Gastrocnemius medialis (tissue), 4 donors: ENCODE results near the gene B3GALT5. TPM values are rescaled to one million over a fixed set of nuclear protein-coding genes. Genes with fewer than 3 reads are reported as not detected.

Experiments
- ATAC-seq, 2 donors: fragments of 150-250 bp; one replicate each; pipeline ENCODE4 v1.9.1; 2016
- DNase-seq, 2 donors: peaks; one replicate each; pipeline ENCODE4 v3.0.0-alpha.2; 2019
- H3K27ac ChIP-seq, 4 donors: fragments of 200-600 bp; sonication (generic); 1 replicate in 1 of 4; 2 replicates in 3 of 4; pipeline ENCODE4 v1.5.1; 2016 to 2018; ENCODE audit warnings: mild to moderate bottlenecking in 2 of 4, moderate library complexity in 1 of 4
- H3K27me3 ChIP-seq, 3 donors: fragments of 200-600 bp; sonication (generic) in 2 of 3; 1 replicate in 1 of 3; 2 replicates in 2 of 3; pipeline versions ENCODE4 v1.5.1 to v1.6.0; 2016 to 2019; ENCODE audit warnings: mild to moderate bottlenecking in 1 of 3, moderate library complexity in 1 of 3
- H3K36me3 ChIP-seq, 2 donors: fragments of 200-600 bp; sonication (generic) in 1 of 2; one replicate each; pipeline ENCODE4 v1.5.1; 2017 to 2018
- H3K4me1 ChIP-seq, 2 donors: fragments of 200-600 bp; sonication (generic) in 1 of 2; one replicate each; pipeline ENCODE4 v1.5.1; 2016 to 2017; ENCODE audit warnings: mild to moderate bottlenecking in 2 of 2
- H3K4me3 ChIP-seq, 4 donors: fragments of 200-600 bp; sonication (generic) in 3 of 4; 1 replicate in 1 of 4; 2 replicates in 3 of 4; pipeline ENCODE4 v1.5.1; 2016 to 2019; ENCODE audit warnings: mild to moderate bottlenecking in 2 of 4
- H3K9me3 ChIP-seq, 3 donors: fragments of 200-600 bp; sonication (generic) in 2 of 3; 1 replicate in 1 of 3; 2 replicates in 2 of 3; pipeline ENCODE4 v1.5.1; 2016 to 2019
- POLR2A ChIP-seq, 2 donors: fragments of 450-650 bp; IDR thresholded peaks; one replicate each; pipeline ENCODE4 v1.6.1; 2017; ENCODE audit warnings: antibody characterized with exemption in 2 of 2, mild to moderate bottlenecking in 2 of 2, moderate library complexity in 2 of 2
- in situ Hi-C, 4 donors: fragments of 200-750 bp; cut with MboI; loops; one replicate each; pipeline versions ENCODE4 v1.15.0 to v1.8.0; 2017; ENCODE audit warnings: low sequenced_read_pairs in 4 of 4
- intact Hi-C: fragments of 100-400 bp; cut with DNase I; formaldehyde crosslinking; loops from one replicate; pipeline ENCODE4 v1.15.1; 2023; ENCODE audit warnings: low total_unique reads
- total RNA-seq, 4 donors: library from RNA; depleted of rRNA; stranded (reverse); fragments of >200 nt; gene quantifications; one replicate each; pipeline versions ENCODE4 v1.1.0 to v1.2.3, GENCODE V29; 2016
- TF ChIP-seq, protein P1 (sequence below), 5 experiments: fragments of 450-650 bp in 3 of 5; fragments of 200-600 bp in 2 of 5; sonication (generic) in 2 of 5; IDR thresholded peaks in 4 of 5; conservative IDR thresholded peaks in 1 of 5; 1 replicate in 4 of 5; 2 replicates in 1 of 5; pipeline ENCODE4 v1.5.1; 2016 to 2019; ENCODE audit warnings: antibody characterized with exemption in 5 of 5, mild to moderate bottlenecking in 3 of 5, moderate library complexity in 3 of 5

The B3GALT5 gene
- total RNA-seq, 4 donors from 2014 or later, result 0.02 to 1.3 TPM; not detected in 2

DNA sequence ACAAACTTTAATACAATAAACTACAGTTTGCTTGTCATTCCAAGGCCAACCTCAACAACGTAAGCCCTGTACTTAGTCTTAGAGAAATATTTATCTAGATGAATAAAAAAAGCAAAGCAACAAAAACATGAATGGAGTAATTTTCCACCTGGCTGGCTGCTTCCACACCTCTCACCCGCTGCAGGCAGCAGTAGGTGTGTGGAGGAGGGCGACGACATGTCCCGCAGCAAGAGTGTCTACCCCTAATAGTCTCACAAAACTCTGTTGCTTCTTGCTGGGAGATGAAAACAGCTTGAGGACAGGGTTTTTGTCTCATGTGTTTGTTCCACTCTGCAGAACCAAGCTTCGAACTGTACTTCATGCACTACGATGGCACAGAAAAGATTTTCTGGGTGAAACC is 83.5 kb downstream of the B3GALT5 start:
- Histone ChIP-seq H3K27ac (no peak overlapping the region), H3K4me1 (no peaks in the 10 kb centered on the region), H3K36me3 (no peaks in the 10 kb centered on the region), H3K27me3 (no peaks in the 10 kb centered on the region), H3K4me3 (no peak overlapping the region), H3K9me3 (no peaks in the 10 kb centered on the region)
- TF ChIP-seq, protein P1, sequence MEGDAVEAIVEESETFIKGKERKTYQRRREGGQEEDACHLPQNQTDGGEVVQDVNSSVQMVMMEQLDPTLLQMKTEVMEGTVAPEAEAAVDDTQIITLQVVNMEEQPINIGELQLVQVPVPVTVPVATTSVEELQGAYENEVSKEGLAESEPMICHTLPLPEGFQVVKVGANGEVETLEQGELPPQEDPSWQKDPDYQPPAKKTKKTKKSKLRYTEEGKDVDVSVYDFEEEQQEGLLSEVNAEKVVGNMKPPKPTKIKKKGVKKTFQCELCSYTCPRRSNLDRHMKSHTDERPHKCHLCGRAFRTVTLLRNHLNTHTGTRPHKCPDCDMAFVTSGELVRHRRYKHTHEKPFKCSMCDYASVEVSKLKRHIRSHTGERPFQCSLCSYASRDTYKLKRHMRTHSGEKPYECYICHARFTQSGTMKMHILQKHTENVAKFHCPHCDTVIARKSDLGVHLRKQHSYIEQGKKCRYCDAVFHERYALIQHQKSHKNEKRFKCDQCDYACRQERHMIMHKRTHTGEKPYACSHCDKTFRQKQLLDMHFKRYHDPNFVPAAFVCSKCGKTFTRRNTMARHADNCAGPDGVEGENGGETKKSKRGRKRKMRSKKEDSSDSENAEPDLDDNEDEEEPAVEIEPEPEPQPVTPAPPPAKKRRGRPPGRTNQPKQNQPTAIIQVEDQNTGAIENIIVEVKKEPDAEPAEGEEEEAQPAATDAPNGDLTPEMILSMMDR (IDR thresholded peaks at IDR 0.05 in 4 of 5, conservative IDR thresholded peaks at IDR 0.05 in 1 of 5), result no peak
- in situ Hi-C loops (no loop called here), intact Hi-C loops (no loop called here)
- DNase-seq (no peak), ATAC-seq (no peak)

DNA sequence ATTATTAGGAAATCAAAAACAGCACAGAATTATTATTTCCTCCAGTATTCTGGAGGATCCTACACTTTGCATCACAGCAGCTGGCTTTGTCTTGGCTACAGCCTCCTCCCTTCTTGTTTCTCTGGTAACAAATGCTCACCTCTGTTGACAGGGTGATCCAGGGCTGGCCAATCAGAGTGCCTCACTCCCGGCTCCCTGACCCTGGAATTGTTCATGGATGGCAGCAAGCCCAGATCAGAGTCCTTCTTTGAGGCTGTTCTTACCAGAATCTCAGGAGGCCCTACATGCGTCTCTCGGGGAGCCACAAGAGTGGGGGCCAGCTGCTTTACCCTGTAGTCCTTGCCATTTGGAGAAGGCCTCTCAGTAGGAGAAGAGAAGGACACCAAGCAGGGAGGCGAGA is 83.9 kb downstream of the B3GALT5 start:
- ATAC-seq (no peak), DNase-seq (no peak)
- H3K4me3 ChIP-seq, result no peak overlapping the region
- H3K27ac ChIP-seq, result no peak overlapping the region
- TF ChIP-seq POLR2A (IDR thresholded peaks at IDR 0.05), result no peak
- TF ChIP-seq, protein P1 (IDR thresholded peaks at IDR 0.05 in 4 of 5, conservative IDR thresholded peaks at IDR 0.05 in 1 of 5), result no peak
- in situ Hi-C loops (no loop called here), intact Hi-C loops (no loop called here)
- no peaks in the 10 kb centered on the region for H3K27me3 ChIP-seq
- H3K36me3 ChIP-seq, result no peaks in the 10 kb centered on the region
- no peaks in the 10 kb centered on the region for H3K9me3 ChIP-seq
- no peaks in the 10 kb centered on the region for H3K4me1 ChIP-seq

DNA sequence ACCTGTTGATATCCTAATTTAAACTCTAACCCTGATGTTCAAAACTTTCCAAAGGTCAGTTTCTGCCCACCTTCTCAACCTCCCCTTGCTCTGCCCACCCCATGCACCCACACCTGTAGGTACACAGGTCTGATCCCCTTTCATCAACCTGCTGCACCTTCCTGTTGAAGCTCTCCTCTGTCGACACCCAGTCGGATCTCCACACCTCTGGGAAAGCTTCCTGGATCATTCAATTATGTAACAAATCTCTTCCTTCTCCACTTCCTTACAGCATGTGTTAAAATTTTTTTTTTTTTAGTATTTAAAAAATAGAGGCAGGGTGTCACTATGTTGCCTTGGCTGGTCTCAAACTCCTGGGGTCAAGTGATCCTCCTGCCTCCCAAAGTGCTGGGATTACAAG is 87.6 kb downstream of the B3GALT5 start:
- in situ Hi-C loops (no loop called here), intact Hi-C loops (no loop called here)
- no peak overlapping the region for H3K4me3 ChIP-seq
- DNase-seq, result no peak
- no peaks in the 10 kb centered on the region for H3K27me3 ChIP-seq
- H3K9me3 ChIP-seq, result no peaks in the 10 kb centered on the region
- no peaks in the 10 kb centered on the region for H3K36me3 ChIP-seq
- no peak for TF ChIP-seq POLR2A (IDR thresholded peaks at IDR 0.05)
- TF ChIP-seq, protein P1 (IDR thresholded peaks at IDR 0.05 in 4 of 5, conservative IDR thresholded peaks at IDR 0.05 in 1 of 5), result no peak
- no peak overlapping the region for H3K27ac ChIP-seq
- H3K4me1 ChIP-seq, result no peaks in the 10 kb centered on the region
- no peak for ATAC-seq

DNA sequence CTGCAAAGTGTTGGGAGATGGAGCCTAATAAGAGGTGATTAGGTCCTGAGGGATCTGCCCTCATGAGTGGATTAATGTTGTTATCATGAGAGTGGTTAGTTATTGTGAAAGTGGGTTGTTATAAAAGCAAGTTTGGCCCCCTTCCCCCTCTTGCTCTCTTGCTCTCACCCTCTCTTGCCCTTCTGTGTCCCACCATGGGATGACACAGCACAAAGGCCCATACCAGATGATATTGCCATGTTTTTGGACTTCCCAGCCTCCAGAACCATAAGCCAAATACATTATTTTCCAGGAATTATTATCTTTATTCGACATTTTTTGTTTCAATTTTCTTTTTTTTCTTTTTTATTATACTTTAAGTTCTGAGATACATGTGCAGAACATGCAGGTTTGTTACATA is 90.8 kb downstream of the B3GALT5 start:
- Histone ChIP-seq H3K9me3 (no peaks in the 10 kb centered on the region), H3K27ac (no peak overlapping the region), H3K36me3 (no peaks in the 10 kb centered on the region), H3K4me1 (no peaks in the 10 kb centered on the region), H3K27me3 (no peaks in the 10 kb centered on the region), H3K4me3 (no peak overlapping the region)
- ATAC-seq (no peak), DNase-seq (no peak)
- intact Hi-C loops, result no loop called here
- no peak for TF ChIP-seq POLR2A (IDR thresholded peaks at IDR 0.05)
- TF ChIP-seq, protein P1 (IDR thresholded peaks at IDR 0.05 in 4 of 5, conservative IDR thresholded peaks at IDR 0.05 in 1 of 5), result no peak
- in situ Hi-C loops, result no loop called here

- no peak for DNase-seq
- intact Hi-C loops, result no loop called here
- in situ Hi-C loops, result no loop called here
These were observed 93.1 kb downstream of the B3GALT5 start for GRCh38 chr21:39705849-39706248.

More at GRCh38 chr21:39705849-39706248, 93.1 kb downstream of the B3GALT5 start:
- Histone ChIP-seq H3K27me3 (no peaks in the 10 kb centered on the region), H3K4me1 (no peaks in the 10 kb centered on the region), H3K4me3 (no peak overlapping the region), H3K9me3 (no peaks in the 10 kb centered on the region), H3K27ac (no peak overlapping the region), H3K36me3 (no peaks in the 10 kb centered on the region)
- ATAC-seq, result no peak
- TF ChIP-seq POLR2A (IDR thresholded peaks at IDR 0.05), result no peak
- TF ChIP-seq, protein P1 (IDR thresholded peaks at IDR 0.05 in 4 of 5, conservative IDR thresholded peaks at IDR 0.05 in 1 of 5), result no peak
